GM19193 (cell line): ENCODE results near the gene DYSF.

ENCODE experiments used
- POLR2A ChIP-seq: IDR thresholded peaks from 4 replicates; pipeline ENCODE4 v1.6.1; 2011; ENCODE audit not compliant: insufficient read depth, insufficient read length; ENCODE audit errors: extremely low read depth

Gene DYSF

DNA sequence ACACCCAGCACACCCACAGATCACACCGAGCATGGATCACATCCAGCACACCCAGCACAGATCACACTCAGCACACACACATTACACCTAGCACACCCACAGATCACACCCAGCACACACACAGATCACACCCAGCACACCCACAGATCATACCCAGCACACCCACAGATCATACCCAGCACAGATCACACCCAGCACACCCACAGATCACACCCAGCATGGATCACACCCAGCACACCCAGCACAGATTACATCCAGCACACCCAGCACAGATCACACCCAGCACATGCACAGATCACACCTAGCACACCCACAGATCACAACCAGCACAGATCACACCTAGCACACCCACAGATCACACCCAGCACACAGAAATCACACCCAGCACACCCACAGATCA is 118.6 kb downstream of the DYSF start:
- no peak for TF ChIP-seq POLR2A

DNA sequence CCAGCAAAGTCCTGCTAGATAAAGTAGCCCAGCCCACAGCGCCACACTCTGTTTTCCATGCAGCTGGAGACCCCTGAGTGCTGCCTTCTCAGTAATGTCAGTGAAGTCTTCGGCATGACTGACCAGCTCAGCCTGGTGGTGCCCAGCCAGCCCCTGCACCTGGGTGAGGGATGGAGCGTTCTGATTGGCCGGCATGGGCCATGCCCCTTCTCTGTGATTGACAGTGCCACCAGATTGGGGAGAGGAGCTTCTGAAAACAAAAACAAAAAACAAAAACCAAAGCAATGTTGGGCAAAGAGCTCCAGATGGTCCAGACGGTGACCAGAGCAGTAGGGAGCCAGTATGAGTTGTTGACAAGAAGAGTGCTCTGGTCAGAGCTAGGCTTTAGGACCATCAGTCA is 122.6 kb downstream of the DYSF start:
- no peak for TF ChIP-seq POLR2A

GRCh38 chr2:71576541-71576940 is 123.2 kb downstream of the DYSF start:
- no peak for TF ChIP-seq POLR2A

DNA sequence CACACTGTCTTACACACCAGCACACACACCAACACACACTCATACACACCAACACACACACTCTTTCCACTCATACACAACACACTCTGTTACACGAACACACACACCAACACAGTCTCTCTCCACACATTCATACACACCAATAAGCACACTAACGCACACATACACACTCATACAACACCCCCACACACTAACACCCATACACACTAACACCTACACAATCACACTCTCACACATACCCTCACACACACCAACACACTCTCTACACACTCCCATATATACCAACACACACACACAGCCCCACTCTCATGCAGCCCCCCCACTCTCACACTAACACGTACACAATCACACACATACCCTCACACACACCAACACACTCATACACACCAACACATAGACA is 123.8 kb downstream of the DYSF start:
- no peak for TF ChIP-seq POLR2A

DNA sequence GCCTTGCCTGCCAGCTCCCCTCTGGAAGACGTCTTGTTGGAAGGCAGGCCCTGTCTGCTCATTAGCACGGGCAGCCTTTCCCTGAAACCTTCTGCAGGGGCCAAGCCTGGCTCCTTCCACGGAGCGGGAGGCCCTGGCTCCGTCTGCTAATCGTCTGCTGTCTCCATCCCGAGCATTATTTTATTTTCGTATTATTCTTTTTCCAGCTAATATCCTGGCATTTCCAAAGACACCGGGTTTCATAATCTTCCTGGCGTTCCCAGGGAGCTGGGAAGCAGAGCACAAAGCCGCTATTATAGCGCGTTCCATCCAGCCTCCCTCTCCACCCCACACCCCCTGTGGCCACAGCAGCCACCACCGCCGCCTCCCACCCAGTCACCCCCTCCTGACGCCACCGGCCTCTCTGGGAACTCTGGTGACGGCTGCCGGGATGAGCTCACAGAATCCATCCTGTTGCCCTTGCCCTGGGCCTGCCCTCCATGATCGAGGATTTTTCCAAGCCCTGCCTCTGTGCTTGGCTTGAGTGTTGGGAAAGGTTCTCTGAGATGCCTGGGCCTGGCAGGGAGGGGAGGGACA is 125.5 kb downstream of the DYSF start:
- TF ChIP-seq POLR2A: no peak

GRCh38 chr2:71581026-71581425 is 127.7 kb downstream of the DYSF start:
- TF ChIP-seq POLR2A: no peak

- no peak for TF ChIP-seq POLR2A
Observed at GRCh38 chr2:71583876-71584275, 130.5 kb downstream of the DYSF start.

GRCh38 chr2:71586471-71586870 is 133.1 kb downstream of the DYSF start:
- no peak for TF ChIP-seq POLR2A

DNA sequence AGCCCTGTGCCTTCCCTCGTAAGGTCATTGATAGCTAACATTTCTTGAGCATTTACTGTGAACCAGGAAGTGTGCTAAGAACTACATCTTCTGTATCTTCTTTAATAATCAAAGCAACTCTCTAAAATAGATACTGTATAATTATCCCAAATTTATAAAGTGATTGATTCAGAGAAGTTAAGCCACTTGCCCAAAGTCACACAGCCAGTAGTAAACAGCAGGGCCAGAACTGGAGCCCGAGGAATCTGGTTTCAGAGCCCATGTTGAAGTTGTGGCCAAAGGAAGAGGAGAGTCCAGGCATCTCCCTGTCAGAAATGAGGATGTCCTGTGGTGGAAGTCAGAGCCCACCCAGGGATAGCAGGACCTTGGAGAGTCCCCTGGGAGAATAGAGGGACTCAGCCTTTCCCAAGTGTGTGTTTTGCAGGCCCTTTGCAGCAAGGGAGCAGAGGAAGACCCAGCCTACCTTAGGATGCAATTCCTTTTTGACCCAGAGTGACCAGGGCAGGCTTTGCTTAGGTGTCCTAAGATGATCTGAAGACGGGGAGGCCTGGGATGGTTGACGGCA is 134.2 kb downstream of the DYSF start:
- no peak for TF ChIP-seq POLR2A

DNA sequence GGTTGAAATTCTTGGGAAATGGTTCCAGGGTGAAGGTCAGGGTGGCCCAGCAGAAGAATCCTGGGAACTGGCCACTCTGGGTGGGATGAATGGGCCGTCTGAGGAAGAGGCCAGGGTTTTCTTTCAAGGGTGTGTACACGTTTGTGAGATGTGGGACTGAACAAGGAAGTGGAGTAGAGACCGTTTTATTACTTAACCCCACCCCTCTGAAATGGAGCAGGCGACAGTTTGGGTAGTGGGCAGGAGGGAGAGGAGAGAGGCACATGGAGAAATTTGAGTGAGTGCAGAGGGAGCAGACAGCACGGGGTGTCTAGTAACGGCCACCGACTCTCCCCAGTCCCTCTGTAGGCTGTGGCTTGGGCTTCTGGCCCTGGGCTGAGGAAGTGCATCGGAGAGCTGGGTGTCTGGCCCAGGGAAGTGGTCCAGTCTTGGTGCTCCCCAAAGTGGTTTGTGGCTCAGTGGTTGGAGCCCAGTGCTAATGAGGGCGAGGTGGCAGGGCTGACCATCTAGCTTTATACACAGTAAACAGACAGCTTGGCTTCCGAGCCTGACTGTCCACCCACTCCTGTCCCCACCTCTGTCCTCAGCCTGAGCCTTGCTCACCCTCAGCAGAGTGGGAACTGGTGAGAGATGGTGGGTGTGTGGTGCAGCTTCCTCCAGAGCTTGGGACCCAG is 135.3 kb downstream of the DYSF start:
- no peak for TF ChIP-seq POLR2A

GRCh38 chr2:71589763-71590162 is 136.4 kb downstream of the DYSF start:
- no peak for TF ChIP-seq POLR2A

DNA sequence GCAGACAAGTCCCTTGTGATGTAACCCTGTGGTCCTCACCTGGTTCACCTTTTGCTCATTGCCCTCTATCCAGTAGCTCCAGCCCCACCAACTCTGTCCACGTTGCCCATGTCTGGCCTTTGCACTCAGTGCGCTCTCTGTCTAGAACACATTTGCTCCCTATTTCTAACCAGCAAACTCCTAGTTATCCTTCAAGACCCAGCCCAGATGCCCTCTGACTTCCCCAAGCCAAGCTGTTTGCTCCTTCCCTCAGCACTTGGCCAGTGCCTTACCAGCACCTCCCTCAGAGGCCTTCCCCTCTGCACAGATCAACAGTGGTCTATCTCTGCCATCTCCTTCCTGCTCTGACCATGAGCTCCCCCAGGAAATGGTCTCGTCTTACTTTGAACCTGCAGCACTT is 137.7 kb downstream of the DYSF start:
- no peak for TF ChIP-seq POLR2A

- no peak for TF ChIP-seq POLR2A
Observed at GRCh38 chr2:71592181-71592711, 138.9 kb downstream of the DYSF start.

- no peak for TF ChIP-seq POLR2A
Observed at GRCh38 chr2:71595569-71595968, 142.2 kb downstream of the DYSF start.

- TF ChIP-seq POLR2A: no peak
Observed at GRCh38 chr2:71596011-71596410, 142.7 kb downstream of the DYSF start.

DNA sequence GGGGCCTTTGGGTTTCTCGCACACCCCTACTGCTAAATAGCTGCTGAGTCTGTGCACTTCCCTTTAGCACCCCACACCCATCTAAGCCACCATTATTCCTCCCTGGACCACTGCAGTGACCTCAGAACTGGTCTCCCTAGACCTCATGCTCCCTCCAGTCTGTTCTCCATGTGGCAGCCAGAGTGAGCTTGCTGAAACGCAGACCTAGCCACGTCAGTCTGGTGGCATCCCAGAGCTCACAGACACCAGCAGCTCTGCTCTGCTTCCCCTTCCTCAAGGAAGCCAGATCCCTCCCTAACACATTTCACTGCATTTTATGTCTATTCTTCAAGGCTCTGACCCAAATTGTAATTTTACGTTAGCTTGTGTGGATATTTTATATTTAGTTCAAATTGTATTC is 144.4 kb downstream of the DYSF start:
- TF ChIP-seq POLR2A: no peak
